ENCODE results near the gene DNAH14.

DNA sequence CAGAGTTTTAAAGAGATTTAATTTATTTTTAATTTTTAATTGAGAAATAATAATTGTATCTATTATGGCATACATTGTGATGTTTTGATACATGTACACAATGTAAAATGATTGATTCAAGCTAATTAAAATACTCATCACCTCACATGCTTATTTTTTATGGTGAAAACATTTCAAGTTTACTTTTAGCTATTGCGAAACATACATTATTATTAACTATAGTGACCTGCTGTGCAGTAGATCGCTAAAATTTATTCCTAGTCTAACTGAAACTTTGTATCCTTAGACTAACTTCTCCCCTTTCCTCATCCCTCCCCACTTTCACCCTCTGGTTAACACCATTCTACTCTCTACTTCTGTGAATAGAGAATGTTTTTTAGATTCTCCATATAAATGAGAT lies 191.6 kb downstream of the DNAH14 start:
- TF ChIP-seq CTCF (IDR thresholded peaks at IDR 0.05) (no peak), POLR2A (IDR thresholded peaks at IDR 0.05) (no peak)

All from uterus (tissue), 2 donors.